Measurements from ENCODE around the gene NIP7. TPM values are rescaled to one million over a fixed set of nuclear protein-coding genes. Genes with fewer than 3 reads are reported as not detected.

The NIP7 gene
- total and polyA plus RNA-seq, 2 of the 4 experiments (the other 2 are of a cell fraction) = 14.0 to 28.3 TPM

DNA sequence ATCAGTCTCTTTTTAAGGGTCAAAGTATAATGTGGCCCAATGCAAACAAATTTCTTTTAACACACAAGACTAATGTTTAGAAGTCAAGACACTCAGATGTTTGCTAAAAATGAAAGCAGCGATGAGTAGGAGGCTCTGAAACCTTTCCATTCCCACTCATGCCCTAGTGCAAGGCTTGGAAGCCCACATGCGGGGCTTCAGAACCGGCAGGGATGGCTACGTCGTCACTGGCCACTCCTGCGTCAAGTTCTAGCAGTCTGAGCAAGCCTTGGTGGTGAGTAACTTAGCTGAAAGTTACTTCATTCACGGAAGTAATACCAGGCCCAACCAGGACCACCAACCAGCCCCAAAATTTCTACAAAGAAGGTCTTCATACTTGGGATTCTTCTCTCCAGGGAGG lies 26.9 kb downstream of the NIP7 start:
- no peak overlapping the region for H2BK120ac ChIP-seq (ENCODE audit: low read depth, low read length)
- H2BK20ac ChIP-seq (ENCODE audit: low read depth, low read length) = no peak overlapping the region
- no CpG with 5 or more reads among the region's 7 CpGs for WGBS, 2 experiments (ENCODE audit: extremely low coverage in 2 of 2, insufficient read length in 1 of 2)
- no peaks in the 10 kb centered on the region for H4K20me1 ChIP-seq (ENCODE audit: insufficient read depth, low read length)
- H2AK9ac ChIP-seq (replicated peaks; ENCODE audit: low read depth, low read length, poor library complexity) = no peak overlapping the region
- H3K79me1 ChIP-seq (ENCODE audit: low read depth in 1 of 2, low read length in 2 of 2) = peaks cover 35 to 49% of the 10 kb centered on the region in 2 experiments
- H3K18ac ChIP-seq (ENCODE audit: low read depth, low read length) = no peak overlapping the region; the same call in 1 of the 2 replicates
- H4K8ac ChIP-seq (ENCODE audit: low read depth in 2 of 2, low read length in 2 of 2) = no peak overlapping the region
- H3K4ac ChIP-seq (ENCODE audit: low read depth, low read length) = no peak overlapping the region
- peaks cover 44% of the 10 kb centered on the region for H3K36me3 ChIP-seq (ENCODE audit: control insufficient read depth, insufficient read depth, low read length)
- POLR2A ChIA-PET (ENCODE audit: unreplicated experiment) = no interaction called here
- TF ChIP-seq, protein P1, sequence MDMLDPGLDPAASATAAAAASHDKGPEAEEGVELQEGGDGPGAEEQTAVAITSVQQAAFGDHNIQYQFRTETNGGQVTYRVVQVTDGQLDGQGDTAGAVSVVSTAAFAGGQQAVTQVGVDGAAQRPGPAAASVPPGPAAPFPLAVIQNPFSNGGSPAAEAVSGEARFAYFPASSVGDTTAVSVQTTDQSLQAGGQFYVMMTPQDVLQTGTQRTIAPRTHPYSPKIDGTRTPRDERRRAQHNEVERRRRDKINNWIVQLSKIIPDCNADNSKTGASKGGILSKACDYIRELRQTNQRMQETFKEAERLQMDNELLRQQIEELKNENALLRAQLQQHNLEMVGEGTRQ (IDR thresholded peaks at IDR 0.05; ENCODE audit: low read depth, low read length) = no peak
- no peak for TF ChIP-seq MAZ (IDR thresholded peaks at IDR 0.05; ENCODE audit: borderline replicate concordance, low read depth, low read length)
- no peak for TF ChIP-seq NFE2L2 (IDR thresholded peaks at IDR 0.05; ENCODE audit: low read depth, low read length)
- TF ChIP-seq CHD1 (IDR thresholded peaks at IDR 0.05; ENCODE audit: low read depth, low read length) = no peak
- no peak overlapping the region for H3K14ac ChIP-seq (replicated peaks; ENCODE audit: low read depth, low read length)
- no peak overlapping the region; the same call in 1 of the 2 replicates for H3K9ac ChIP-seq (ENCODE audit: low read depth, low read length)
- H3K4me3 ChIP-seq (ENCODE audit: insufficient read depth, low read depth, low read length) = no peak overlapping the region
- intact Hi-C loops (cut with micrococcal nuclease) = no loop called here
- H3K4me2 ChIP-seq (ENCODE audit: low read depth, low read length) = no peak overlapping the region
- H3K4me1 ChIP-seq (ENCODE audit: control insufficient read depth, insufficient read depth, low read length) = no peaks in the 10 kb centered on the region; the same call in 1 of the 2 replicates
- DNase-seq = no peak
- no peak for ATAC-seq (ENCODE audit: low read depth)
- dilution Hi-C loops (cut with HindIII; ENCODE audit: low sequenced_read_pairs, unreplicated experiment) = no loop called here
- peak overlapping the region; percentile 60; the same call in 1 of the 2 replicates for H4K5ac ChIP-seq (ENCODE audit: low read depth, low read length)
- no peak overlapping the region for H3K27ac ChIP-seq (ENCODE audit: insufficient read depth, low read length)
- H3K56ac ChIP-seq (ENCODE audit: extremely low read depth, insufficient read depth, low read length) = no peak overlapping the region
- BruUV-seq (replicated peaks) = no TSS peak
- H3K9me3 ChIP-seq (ENCODE audit: control insufficient read depth, insufficient read depth, low read length) = no peaks in the 10 kb centered on the region
- no peak overlapping the region for H2AFZ ChIP-seq (replicated peaks; ENCODE audit: low read length, poor library complexity)
- H2AK5ac ChIP-seq (ENCODE audit: low read depth, low read length) = no peak overlapping the region
- H2BK5ac ChIP-seq (ENCODE audit: low read depth, low read length, poor library complexity, severe bottlenecking) = peak overlapping the region; percentile 81
- H2BK15ac ChIP-seq (ENCODE audit: low read depth, low read length) = no peak overlapping the region
- no peaks in the 10 kb centered on the region for H3K27me3 ChIP-seq (ENCODE audit: control insufficient read depth, insufficient read depth, low read length)
- H3K9me1 ChIP-seq (ENCODE audit: insufficient read depth, low read length) = peaks cover 11% of the 10 kb centered on the region; the same call in 1 of the 2 replicates
- in situ Hi-C loops (cut with MboI; ENCODE audit: low sequenced_read_pairs) = no loop called here
- no peak overlapping the region for H3K23ac ChIP-seq (ENCODE audit: low read depth, low read length)
- no peak overlapping the region; the same call in 1 of the 2 replicates for H4K91ac ChIP-seq (ENCODE audit: insufficient read depth, low read depth, low read length)
- CTCF ChIA-PET = no interaction called here

All from IMR-90 (cell line).